Measurements from ENCODE around the gene GEN1. TPM values are rescaled to one million over a fixed set of nuclear protein-coding genes. Genes with fewer than 3 reads are reported as not detected.

Gene GEN1
- total RNA-seq, 4 donors from 2014 or later: 1.4 to 5.8 (median 3.0) TPM

DNA sequence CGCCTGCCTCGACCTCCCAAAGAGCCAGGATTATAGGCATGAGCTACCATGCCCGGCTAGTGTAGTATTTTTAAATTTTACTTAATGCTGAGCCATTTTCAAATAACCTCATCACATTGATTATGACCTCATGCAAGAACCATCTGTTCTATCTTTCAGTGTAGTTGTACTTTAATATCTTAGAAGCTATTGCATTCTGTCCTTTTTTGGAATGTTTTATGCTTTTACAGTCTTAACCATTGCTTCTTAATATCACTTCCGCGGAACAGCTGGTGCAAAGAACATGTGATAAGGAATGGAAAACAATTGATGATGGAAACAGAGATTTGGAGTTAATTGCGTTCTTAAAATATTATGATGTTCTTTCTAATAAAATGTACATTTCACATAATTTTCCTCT lies 2.7 kb downstream of the GEN1 start:
- Histone ChIP-seq H3K9me3 (no peaks in the 10 kb centered on the region), H3K4me1 (peaks cover 0 to 21% (median 8%) of the 10 kb centered on the region in 3 donors), H3K36me3 (no peaks in the 10 kb centered on the region), H3K4me3 (no peak overlapping the region), H3K27ac (no peak overlapping the region), H3K27me3 (no peaks in the 10 kb centered on the region)
- WGBS, 2 donors (ENCODE audit: low coverage in 1 of 2): 84 to 85% methylated on average over 6 of the region's 6 CpGs
- no peak for ATAC-seq
- TF ChIP-seq, protein P1, sequence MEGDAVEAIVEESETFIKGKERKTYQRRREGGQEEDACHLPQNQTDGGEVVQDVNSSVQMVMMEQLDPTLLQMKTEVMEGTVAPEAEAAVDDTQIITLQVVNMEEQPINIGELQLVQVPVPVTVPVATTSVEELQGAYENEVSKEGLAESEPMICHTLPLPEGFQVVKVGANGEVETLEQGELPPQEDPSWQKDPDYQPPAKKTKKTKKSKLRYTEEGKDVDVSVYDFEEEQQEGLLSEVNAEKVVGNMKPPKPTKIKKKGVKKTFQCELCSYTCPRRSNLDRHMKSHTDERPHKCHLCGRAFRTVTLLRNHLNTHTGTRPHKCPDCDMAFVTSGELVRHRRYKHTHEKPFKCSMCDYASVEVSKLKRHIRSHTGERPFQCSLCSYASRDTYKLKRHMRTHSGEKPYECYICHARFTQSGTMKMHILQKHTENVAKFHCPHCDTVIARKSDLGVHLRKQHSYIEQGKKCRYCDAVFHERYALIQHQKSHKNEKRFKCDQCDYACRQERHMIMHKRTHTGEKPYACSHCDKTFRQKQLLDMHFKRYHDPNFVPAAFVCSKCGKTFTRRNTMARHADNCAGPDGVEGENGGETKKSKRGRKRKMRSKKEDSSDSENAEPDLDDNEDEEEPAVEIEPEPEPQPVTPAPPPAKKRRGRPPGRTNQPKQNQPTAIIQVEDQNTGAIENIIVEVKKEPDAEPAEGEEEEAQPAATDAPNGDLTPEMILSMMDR (IDR thresholded peaks at IDR 0.05): no peak
- TF ChIP-seq EP300 (IDR thresholded peaks at IDR 0.05) (no peak), POLR2A (IDR thresholded peaks at IDR 0.05) (no peak), POLR2AphosphoS5 (IDR thresholded peaks at IDR 0.05) (no peak)

DNA sequence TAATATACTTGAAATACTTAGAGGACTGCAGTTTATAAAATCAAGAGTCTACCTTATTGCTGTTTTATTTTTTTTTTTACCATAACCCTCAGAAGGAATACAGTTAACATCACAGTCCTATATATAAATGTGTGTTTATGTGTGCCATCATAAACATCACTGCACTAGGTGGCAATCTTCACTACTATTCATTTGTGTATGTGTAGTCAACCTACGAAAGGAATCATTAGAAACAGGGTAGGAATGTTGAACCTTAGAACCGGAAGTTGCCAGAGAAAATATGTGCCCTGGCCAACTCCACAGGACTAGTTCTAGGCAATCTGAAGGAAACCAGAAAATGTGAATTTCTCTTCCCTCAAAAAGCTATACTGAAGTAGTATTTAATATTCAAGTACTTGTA lies 3.4 kb downstream of the GEN1 start:
- no peaks in the 10 kb centered on the region for H3K36me3 ChIP-seq
- H3K27ac ChIP-seq: no peak overlapping the region
- no peaks in the 10 kb centered on the region for H3K9me3 ChIP-seq
- 52 to 81% methylated on average over 2 of the region's 2 CpGs for WGBS, 2 donors (ENCODE audit: low coverage in 1 of 2)
- H3K27me3 ChIP-seq: no peaks in the 10 kb centered on the region
- H3K4me3 ChIP-seq: no peak overlapping the region
- TF ChIP-seq EP300 (IDR thresholded peaks at IDR 0.05) (no peak), POLR2AphosphoS5 (IDR thresholded peaks at IDR 0.05) (no peak)
- TF ChIP-seq, protein P1 (IDR thresholded peaks at IDR 0.05): no peak
- ATAC-seq: no peak
- H3K4me1 ChIP-seq: peaks cover 0 to 15% (median 7%) of the 10 kb centered on the region in 3 donors

- Histone ChIP-seq H3K9me3 (no peaks in the 10 kb centered on the region), H3K4me1 (peaks cover 0 to 9% (median 3%) of the 10 kb centered on the region in 3 donors), H3K27me3 (no peaks in the 10 kb centered on the region), H3K27ac (no peak overlapping the region), H3K36me3 (no peaks in the 10 kb centered on the region), H3K4me3 (no peak overlapping the region)
- ATAC-seq: no peak
- no peak for TF ChIP-seq POLR2A (IDR thresholded peaks at IDR 0.05)
- TF ChIP-seq, protein P1 (IDR thresholded peaks at IDR 0.05): no peak
- TF ChIP-seq POLR2AphosphoS5 (IDR thresholded peaks at IDR 0.05): no peak
- TF ChIP-seq EP300 (IDR thresholded peaks at IDR 0.05): no peak
- WGBS, 2 donors (ENCODE audit: low coverage in 1 of 2): 76 to 94% methylated on average over 3 of the region's 3 CpGs
Observed at GRCh38 chr2:17758118-17758517, 4.2 kb downstream of the GEN1 start.

GRCh38 chr2:17759805-17760204 lies 5.9 kb downstream of the GEN1 start:
- WGBS, 2 donors (ENCODE audit: low coverage in 1 of 2): 83 to 100% methylated on average over 2 of the region's 2 CpGs
- Histone ChIP-seq H3K9me3 (no peaks in the 10 kb centered on the region), H3K27me3 (no peaks in the 10 kb centered on the region), H3K27ac (no peak overlapping the region), H3K4me1 (peaks cover 0 to 2% (median 0%) of the 10 kb centered on the region in 3 donors), H3K36me3 (no peaks in the 10 kb centered on the region), H3K4me3 (no peak overlapping the region)
- ATAC-seq: no peak
- TF ChIP-seq POLR2AphosphoS5 (IDR thresholded peaks at IDR 0.05) (no peak), EP300 (IDR thresholded peaks at IDR 0.05) (no peak), POLR2A (IDR thresholded peaks at IDR 0.05) (no peak)
- TF ChIP-seq, protein P1 (IDR thresholded peaks at IDR 0.05): no peak

DNA sequence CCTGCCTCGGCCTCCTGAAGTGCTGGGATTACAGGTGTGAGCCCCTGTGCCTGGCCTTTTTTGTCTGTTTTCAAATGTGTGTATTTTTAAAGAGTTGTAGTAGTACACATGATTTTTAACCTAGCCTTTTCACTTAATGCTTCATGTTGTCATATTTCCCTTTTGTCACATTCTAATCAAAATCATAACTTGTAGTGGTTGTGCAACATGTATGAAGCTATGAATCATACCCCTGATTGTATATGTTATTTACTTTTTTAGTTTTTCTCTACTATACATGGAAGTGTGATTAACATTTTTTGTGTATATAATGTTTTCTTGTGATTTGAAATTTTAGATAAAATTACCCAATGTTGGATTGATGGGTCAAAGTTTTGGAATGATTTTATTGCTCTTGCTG lies 8.5 kb downstream of the GEN1 start:
- Histone ChIP-seq H3K27me3 (no peaks in the 10 kb centered on the region), H3K4me1 (no peaks in the 10 kb centered on the region), H3K4me3 (no peak overlapping the region), H3K27ac (no peak overlapping the region), H3K36me3 (no peaks in the 10 kb centered on the region), H3K9me3 (no peaks in the 10 kb centered on the region)
- ATAC-seq: no peak
- WGBS, 2 donors (ENCODE audit: low coverage in 1 of 2): 100% methylated on average over 1 of the region's 1 CpG
- TF ChIP-seq, protein P1 (IDR thresholded peaks at IDR 0.05): no peak
- TF ChIP-seq POLR2AphosphoS5 (IDR thresholded peaks at IDR 0.05) (no peak), POLR2A (IDR thresholded peaks at IDR 0.05) (no peak), EP300 (IDR thresholded peaks at IDR 0.05) (no peak)
